H1 (cell line): ENCODE measurements around the gene PRDX5. TPM values are rescaled to one million over a fixed set of nuclear protein-coding genes. Genes with fewer than 3 reads are reported as not detected.

Experiments
- ASH2L ChIP-seq: fragments of 200-600, 300-600 bp; sonication (generic); IDR thresholded peaks from one replicate; pipeline ENCODE4 v1.7.1; 2017; ENCODE audit warnings: low read length
- CREB1 ChIP-seq: IDR thresholded peaks from 2 replicates; pipeline ENCODE4 v1.6.1; 2012; ENCODE audit warnings: inconsistent platforms
- FOSL1 ChIP-seq: IDR thresholded peaks from 2 replicates; pipeline ENCODE4 v1.6.1; 2011; ENCODE audit warnings: mild to moderate bottlenecking, low read depth, low read length, moderate library complexity; ENCODE audit not compliant: insufficient read depth
- HDAC2 ChIP-seq, 2 experiments: fragments of 300-600 bp in 1 of 2; sonication (generic) in 1 of 2; IDR thresholded peaks; 2 replicates each; pipeline ENCODE4 v1.6.1; 2011 to 2012; ENCODE audit warnings: low read depth in 2 of 2, low read length in 2 of 2, mild to moderate bottlenecking in 2 of 2, moderate library complexity in 2 of 2, borderline replicate concordance in 1 of 2, inconsistent platforms in 1 of 2
- JUN ChIP-seq: IDR thresholded peaks from 2 replicates; pipeline ENCODE4 v1.6.1; 2011; ENCODE audit warnings: low read depth, mild to moderate bottlenecking, improper control_type of control experiment, low read length
- KDM1A ChIP-seq: fragments of 200-600, 300-600 bp; sonication (generic); IDR thresholded peaks from 2 replicates; pipeline ENCODE4 v1.7.1; 2016; ENCODE audit warnings: mild to moderate bottlenecking, low read length, borderline replicate concordance
- KDM4A ChIP-seq: IDR thresholded peaks from one replicate; pipeline ENCODE4 v1.7.1; 2012; ENCODE audit warnings: low read depth, mild to moderate bottlenecking, moderate library complexity, low read length, inconsistent platforms; ENCODE audit not compliant: severe bottlenecking
- POLR2AphosphoS5 ChIP-seq: IDR thresholded peaks from 2 replicates; pipeline ENCODE4 v1.6.1; 2011; ENCODE audit warnings: low read depth, low read length
- POU5F1 ChIP-seq: IDR thresholded peaks from 2 replicates; pipeline ENCODE4 v1.6.1; 2011; ENCODE audit warnings: low read depth, mild to moderate bottlenecking, low read length, moderate library complexity
- RBBP5 ChIP-seq: IDR thresholded peaks from 2 replicates; pipeline ENCODE4 v1.7.1; 2012; ENCODE audit warnings: low read depth, mild to moderate bottlenecking, inconsistent platforms, low read length, moderate library complexity, borderline replicate concordance
- SP4 ChIP-seq: IDR thresholded peaks from 2 replicates; pipeline ENCODE4 v1.6.1; 2012; ENCODE audit warnings: low read length, inconsistent platforms
- polyA plus RNA-seq, 7 experiments: library from polyadenylated mRNA; depleted of rRNA in 3 of 7; stranded (reverse) in 5 of 7; unstranded in 2 of 7; fragments of >200 nt in 5 of 7; fragments of 200-250 nt in 2 of 7; gene quantifications; 1 replicate in 5 of 7; 2 replicates in 1 of 7; 4 replicates in 1 of 7; pipeline versions ENCODE4 v1.2.1 to v1.2.3, GENCODE V29; 2011 to 2013; ENCODE audit warnings: missing spikeins in 2 of 7, mixed read lengths in 2 of 7
- total RNA-seq: library from RNA; stranded (reverse); fragmentation: NEBNext Ultra II Directional; extraction: Animal tissue kit (Norgen Biotek cat#: 25700); gene quantifications from 2 replicates; pipeline ENCODE4 v1.2.1, GENCODE V29; 2021
- TF ChIP-seq, protein P1 (sequence below): IDR thresholded peaks from 2 replicates; pipeline ENCODE4 v1.6.1; 2012; ENCODE audit warnings: inconsistent platforms
- TF ChIP-seq, protein P2 (sequence below): IDR thresholded peaks from 2 replicates; pipeline ENCODE4 v1.6.1; 2012; ENCODE audit warnings: low read length, inconsistent platforms
- TF ChIP-seq, protein P3 (sequence below): IDR thresholded peaks from 2 replicates; pipeline ENCODE4 v1.6.1; 2012; ENCODE audit warnings: inconsistent platforms
- TF ChIP-seq, protein P4 (sequence below), 3 experiments: IDR thresholded peaks; 1 replicate in 2 of 3; 2 replicates in 1 of 3; pipeline versions ENCODE4 v1.5.1 to v1.6.1; 2011; ENCODE audit warnings: low read length in 3 of 3, mild to moderate bottlenecking in 3 of 3, inconsistent platforms in 2 of 3, low read depth in 1 of 3, moderate library complexity in 1 of 3; ENCODE audit not compliant: insufficient read depth in 1 of 3; ENCODE audit errors: control extremely low read depth in 1 of 3
- TF ChIP-seq, protein P5 (sequence below): IDR thresholded peaks from 2 replicates; pipeline ENCODE4 v1.6.1; 2011; ENCODE audit warnings: low read length, improper control_type of control experiment

Gene PRDX5
- total and polyA plus RNA-seq, 2 of the 8 experiments (the other 6 are each of a cell fraction or from before 2014, with no cell fraction given): 201 to 582 TPM

DNA sequence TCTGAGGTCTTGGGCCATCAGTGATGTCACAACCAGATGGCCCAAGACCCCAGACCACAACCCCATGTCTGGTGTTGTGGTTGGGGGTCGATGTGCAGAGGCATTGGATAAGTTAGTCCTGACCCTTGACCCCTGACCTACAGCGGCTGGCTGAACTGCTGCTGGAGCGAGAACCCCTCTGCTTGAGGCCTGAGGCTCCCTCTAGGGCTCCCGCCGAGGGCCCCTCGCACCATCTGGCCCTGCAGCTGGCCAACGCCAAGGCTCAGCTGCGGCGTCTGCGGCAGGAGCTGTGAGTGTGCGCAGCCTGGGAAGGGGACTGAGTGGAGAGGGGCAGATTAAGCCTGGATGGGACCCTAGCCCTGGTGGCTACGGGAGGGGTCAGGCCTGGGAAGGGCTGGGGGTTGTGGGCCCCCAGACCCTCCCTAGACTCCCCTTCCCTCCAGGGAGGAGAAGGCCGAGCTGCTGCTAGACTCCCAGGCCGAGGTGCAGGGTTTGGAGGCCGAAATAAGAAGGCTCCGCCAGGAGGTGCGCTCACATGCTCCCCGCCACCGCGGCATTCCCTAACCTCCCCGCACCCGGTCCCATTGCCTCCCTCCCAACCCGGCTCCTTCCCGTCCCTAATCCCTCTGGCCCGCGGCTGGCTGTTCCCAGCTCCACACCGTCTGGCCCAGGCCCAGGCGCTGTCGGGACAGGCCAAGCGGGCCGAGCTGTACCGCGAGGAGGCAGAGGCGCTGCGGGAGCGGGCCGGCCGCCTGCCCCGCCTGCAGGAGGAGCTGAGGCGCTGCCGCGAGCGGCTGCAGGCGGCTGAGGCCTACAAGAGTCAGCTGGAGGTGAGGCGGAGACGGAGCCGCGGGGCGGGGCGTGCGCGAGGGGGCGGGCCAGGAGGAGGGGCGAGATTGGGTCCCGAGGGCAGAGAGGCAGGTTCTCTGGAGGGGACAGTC is 24.2 kb downstream of the PRDX5 start (continued):
- TF ChIP-seq, protein P1, sequence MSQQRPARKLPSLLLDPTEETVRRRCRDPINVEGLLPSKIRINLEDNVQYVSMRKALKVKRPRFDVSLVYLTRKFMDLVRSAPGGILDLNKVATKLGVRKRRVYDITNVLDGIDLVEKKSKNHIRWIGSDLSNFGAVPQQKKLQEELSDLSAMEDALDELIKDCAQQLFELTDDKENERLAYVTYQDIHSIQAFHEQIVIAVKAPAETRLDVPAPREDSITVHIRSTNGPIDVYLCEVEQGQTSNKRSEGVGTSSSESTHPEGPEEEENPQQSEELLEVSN: peak; percentile 23; the same call in 1 of the 2 replicates
- TF ChIP-seq FOSL1 (no peak), HDAC2 (IDR thresholded peaks at IDR 0.05; ENCODE audit: borderline replicate concordance in 1 of 2, low read depth in 2 of 2, low read length in 2 of 2) (no peak), POU5F1 (no peak), POLR2AphosphoS5 (no peak), KDM4A (peak; percentile 44), RBBP5 (peak; percentile 73; the same call in 1 of the 2 replicates), CREB1 (peak; percentile 55; the same call in 1 of the 2 replicates), ASH2L (peak; percentile 28), SP4 (0 out of 2 replicates have a peak, but pooled peaks have one; percentile 79), KDM1A (no peak), JUN (no peak)
- TF ChIP-seq, protein P2, sequence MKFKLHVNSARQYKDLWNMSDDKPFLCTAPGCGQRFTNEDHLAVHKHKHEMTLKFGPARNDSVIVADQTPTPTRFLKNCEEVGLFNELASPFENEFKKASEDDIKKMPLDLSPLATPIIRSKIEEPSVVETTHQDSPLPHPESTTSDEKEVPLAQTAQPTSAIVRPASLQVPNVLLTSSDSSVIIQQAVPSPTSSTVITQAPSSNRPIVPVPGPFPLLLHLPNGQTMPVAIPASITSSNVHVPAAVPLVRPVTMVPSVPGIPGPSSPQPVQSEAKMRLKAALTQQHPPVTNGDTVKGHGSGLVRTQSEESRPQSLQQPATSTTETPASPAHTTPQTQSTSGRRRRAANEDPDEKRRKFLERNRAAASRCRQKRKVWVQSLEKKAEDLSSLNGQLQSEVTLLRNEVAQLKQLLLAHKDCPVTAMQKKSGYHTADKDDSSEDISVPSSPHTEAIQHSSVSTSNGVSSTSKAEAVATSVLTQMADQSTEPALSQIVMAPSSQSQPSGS: no peak
- TF ChIP-seq, protein P3, sequence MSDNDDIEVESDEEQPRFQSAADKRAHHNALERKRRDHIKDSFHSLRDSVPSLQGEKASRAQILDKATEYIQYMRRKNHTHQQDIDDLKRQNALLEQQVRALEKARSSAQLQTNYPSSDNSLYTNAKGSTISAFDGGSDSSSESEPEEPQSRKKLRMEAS: peak; percentile 61
- TF ChIP-seq, protein P4, sequence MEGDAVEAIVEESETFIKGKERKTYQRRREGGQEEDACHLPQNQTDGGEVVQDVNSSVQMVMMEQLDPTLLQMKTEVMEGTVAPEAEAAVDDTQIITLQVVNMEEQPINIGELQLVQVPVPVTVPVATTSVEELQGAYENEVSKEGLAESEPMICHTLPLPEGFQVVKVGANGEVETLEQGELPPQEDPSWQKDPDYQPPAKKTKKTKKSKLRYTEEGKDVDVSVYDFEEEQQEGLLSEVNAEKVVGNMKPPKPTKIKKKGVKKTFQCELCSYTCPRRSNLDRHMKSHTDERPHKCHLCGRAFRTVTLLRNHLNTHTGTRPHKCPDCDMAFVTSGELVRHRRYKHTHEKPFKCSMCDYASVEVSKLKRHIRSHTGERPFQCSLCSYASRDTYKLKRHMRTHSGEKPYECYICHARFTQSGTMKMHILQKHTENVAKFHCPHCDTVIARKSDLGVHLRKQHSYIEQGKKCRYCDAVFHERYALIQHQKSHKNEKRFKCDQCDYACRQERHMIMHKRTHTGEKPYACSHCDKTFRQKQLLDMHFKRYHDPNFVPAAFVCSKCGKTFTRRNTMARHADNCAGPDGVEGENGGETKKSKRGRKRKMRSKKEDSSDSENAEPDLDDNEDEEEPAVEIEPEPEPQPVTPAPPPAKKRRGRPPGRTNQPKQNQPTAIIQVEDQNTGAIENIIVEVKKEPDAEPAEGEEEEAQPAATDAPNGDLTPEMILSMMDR (IDR thresholded peaks at IDR 0.05; ENCODE audit: control extremely low read depth in 1 of 3, insufficient read depth in 1 of 3, low read depth in 1 of 3, low read length in 3 of 3): peak in 2 of 3 experiments; percentile 38 to 60; a peak in 3 of 4 replicates
- TF ChIP-seq, protein P5, sequence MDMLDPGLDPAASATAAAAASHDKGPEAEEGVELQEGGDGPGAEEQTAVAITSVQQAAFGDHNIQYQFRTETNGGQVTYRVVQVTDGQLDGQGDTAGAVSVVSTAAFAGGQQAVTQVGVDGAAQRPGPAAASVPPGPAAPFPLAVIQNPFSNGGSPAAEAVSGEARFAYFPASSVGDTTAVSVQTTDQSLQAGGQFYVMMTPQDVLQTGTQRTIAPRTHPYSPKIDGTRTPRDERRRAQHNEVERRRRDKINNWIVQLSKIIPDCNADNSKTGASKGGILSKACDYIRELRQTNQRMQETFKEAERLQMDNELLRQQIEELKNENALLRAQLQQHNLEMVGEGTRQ: no peak
